PC-3 (cell line): ENCODE results near the gene RNPEP.

Experiments used
- EZH2phosphoT487 ChIP-seq: fragments of 300-600 bp; sonication (generic); IDR thresholded peaks from 2 replicates; pipeline ENCODE4 v1.6.1; 2018; ENCODE audit warnings: mild to moderate bottlenecking, antibody characterized with exemption, low read length, borderline replicate concordance
- TF ChIP-seq, protein P1 (sequence below): fragments of 300-600 bp; sonication (generic); conservative IDR thresholded peaks from 2 replicates; pipeline ENCODE4 v1.5.1; 2017; ENCODE audit warnings: antibody characterized with exemption, low read depth, mild to moderate bottlenecking, low read length

- TF ChIP-seq, protein P1, sequence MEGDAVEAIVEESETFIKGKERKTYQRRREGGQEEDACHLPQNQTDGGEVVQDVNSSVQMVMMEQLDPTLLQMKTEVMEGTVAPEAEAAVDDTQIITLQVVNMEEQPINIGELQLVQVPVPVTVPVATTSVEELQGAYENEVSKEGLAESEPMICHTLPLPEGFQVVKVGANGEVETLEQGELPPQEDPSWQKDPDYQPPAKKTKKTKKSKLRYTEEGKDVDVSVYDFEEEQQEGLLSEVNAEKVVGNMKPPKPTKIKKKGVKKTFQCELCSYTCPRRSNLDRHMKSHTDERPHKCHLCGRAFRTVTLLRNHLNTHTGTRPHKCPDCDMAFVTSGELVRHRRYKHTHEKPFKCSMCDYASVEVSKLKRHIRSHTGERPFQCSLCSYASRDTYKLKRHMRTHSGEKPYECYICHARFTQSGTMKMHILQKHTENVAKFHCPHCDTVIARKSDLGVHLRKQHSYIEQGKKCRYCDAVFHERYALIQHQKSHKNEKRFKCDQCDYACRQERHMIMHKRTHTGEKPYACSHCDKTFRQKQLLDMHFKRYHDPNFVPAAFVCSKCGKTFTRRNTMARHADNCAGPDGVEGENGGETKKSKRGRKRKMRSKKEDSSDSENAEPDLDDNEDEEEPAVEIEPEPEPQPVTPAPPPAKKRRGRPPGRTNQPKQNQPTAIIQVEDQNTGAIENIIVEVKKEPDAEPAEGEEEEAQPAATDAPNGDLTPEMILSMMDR, result no peak
- no peak for TF ChIP-seq EZH2phosphoT487
Observed at GRCh38 chr1:202046227-202046626, 63.8 kb downstream of the RNPEP start.
